Measurements from ENCODE around the gene DOCK3. TPM values are rescaled to one million over a fixed set of nuclear protein-coding genes. Genes with fewer than 3 reads are reported as not detected.

The DOCK3 gene
- polyA plus RNA-seq, 2 of the 4 experiments (the other 2 are of a cell fraction), result 0.40 to 0.46 TPM

DNA sequence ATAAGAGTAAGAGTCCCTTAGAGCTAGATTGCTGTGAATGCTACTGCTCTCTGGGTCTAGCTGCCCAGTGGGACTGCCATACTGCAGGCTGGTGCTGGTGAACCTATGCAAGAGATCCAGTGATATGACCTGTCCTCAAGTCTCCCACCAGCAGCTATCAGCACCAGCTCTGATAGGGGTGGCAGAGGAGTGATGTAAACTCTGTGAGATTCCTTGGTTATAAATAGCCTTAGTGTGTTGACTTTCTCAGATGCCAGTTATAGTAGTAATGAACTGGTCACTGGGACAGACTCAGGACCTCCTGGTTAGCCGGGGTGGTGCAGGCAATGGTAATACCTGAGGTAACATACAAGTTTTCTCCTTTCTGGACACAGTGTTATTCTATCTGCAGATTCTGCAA lies 515.5 kb downstream of the DOCK3 start:
- Histone ChIP-seq H3K9me3 (no peaks in the 10 kb centered on the region), H3K27ac (no peak overlapping the region), H3K4me1 (no peaks in the 10 kb centered on the region), H3K4me2 (no peak overlapping the region), H3K4me3 (no peak overlapping the region)
- DNase-seq (ENCODE audit: low read depth in 1 of 2, low spot score in 1 of 2) (no peak), ATAC-seq (no peak), FAIRE-seq (no peak)
- ChIA-PET POLR2A (no interaction called here), CTCF (interaction anchor here (1.0 kb wide), 1 partner anchor 574 kb away, joined by 3 read pairs; no protein-coding TSS in a partner anchor)
- TF ChIP-seq HDAC2 (IDR thresholded peaks at IDR 0.05) (no peak), MAFK (IDR thresholded peaks at IDR 0.05; ENCODE audit: partially characterized antibody) (no peak), NFE2L2 (conservative IDR thresholded peaks at IDR 0.05; ENCODE audit: low read length) (no peak), TFCP2L1 (CRISPR knock-in tag; IDR thresholded peaks at IDR 0.05) (no peak)
- TF ChIP-seq, protein P1, sequence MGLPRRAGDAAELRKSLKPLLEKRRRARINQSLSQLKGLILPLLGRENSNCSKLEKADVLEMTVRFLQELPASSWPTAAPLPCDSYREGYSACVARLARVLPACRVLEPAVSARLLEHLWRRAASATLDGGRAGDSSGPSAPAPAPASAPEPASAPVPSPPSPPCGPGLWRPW (IDR thresholded peaks at IDR 0.05), result no peak
- 0% methylated on average over 1 of the region's 1 CpG for WGBS (ENCODE audit: missing lambda C conversion rate)

DNA sequence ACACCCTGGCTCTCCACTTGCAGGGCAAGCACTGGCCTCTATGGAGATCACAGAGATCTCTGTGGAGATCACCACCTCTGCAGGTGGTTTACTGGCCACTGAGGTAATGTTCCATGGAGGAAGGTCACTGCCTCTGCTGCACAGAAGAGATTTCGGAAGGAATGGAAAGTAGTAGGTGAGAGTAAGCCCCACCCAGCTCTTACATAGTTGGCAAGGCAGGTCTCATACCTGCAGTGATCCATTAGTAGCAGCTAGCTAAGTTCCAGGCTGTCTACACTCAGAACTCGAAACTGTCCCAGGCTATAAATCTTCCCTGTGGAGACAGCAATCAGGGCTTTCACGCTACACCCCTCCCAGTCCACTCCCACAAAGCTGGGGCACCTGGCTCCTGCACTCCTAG lies 516.1 kb downstream of the DOCK3 start:
- POLR2A ChIA-PET, result no interaction called here
- Histone ChIP-seq H3K9me3 (no peaks in the 10 kb centered on the region), H3K4me3 (no peak overlapping the region), H3K27ac (no peak overlapping the region), H3K4me1 (no peaks in the 10 kb centered on the region), H3K4me2 (no peak overlapping the region)
- ATAC-seq (no peak), DNase-seq (ENCODE audit: low read depth in 1 of 2, low spot score in 1 of 2) (no peak), FAIRE-seq (no peak)
- CTCF ChIA-PET, result interaction anchor here (1.0 kb wide), 1 partner anchor 574 kb away, joined by 3 read pairs; no protein-coding TSS in a partner anchor
- TF ChIP-seq, protein P2, sequence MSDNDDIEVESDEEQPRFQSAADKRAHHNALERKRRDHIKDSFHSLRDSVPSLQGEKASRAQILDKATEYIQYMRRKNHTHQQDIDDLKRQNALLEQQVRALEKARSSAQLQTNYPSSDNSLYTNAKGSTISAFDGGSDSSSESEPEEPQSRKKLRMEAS (IDR thresholded peaks at IDR 0.05), result no peak
- no peak for TF ChIP-seq RCOR1 (IDR thresholded peaks at IDR 0.05; ENCODE audit: low read depth, low read length)
- no peak for TF ChIP-seq NFE2L2 (conservative IDR thresholded peaks at IDR 0.05; ENCODE audit: low read length)
- no peak for TF ChIP-seq MAZ (IDR thresholded peaks at IDR 0.05; ENCODE audit: borderline replicate concordance, low read depth, low read length)
- TF ChIP-seq CBX8 (IDR thresholded peaks at IDR 0.05), result no peak
- no peak for TF ChIP-seq PHF8 (IDR thresholded peaks at IDR 0.05; ENCODE audit: borderline replicate concordance, low read depth)
- TF ChIP-seq HDAC2 (IDR thresholded peaks at IDR 0.05), result no peak
- TF ChIP-seq, protein P1 (IDR thresholded peaks at IDR 0.05), result no peak
- no peak for TF ChIP-seq KDM5A (IDR thresholded peaks at IDR 0.05)
- TF ChIP-seq EHF (CRISPR knock-in tag; IDR thresholded peaks at IDR 0.05), result no peak
- no peak for TF ChIP-seq JUN (IDR thresholded peaks at IDR 0.05)
- TF ChIP-seq SREBF2 (IDR thresholded peaks at IDR 0.05), result no peak
- no peak for TF ChIP-seq RFX5 (IDR thresholded peaks at IDR 0.05)
- TF ChIP-seq CHD4 (IDR thresholded peaks at IDR 0.05; ENCODE audit: borderline replicate concordance), result no peak
- no peak for TF ChIP-seq RAD21 (conservative IDR thresholded peaks at IDR 0.05 in 1 of 2, IDR thresholded peaks at IDR 0.05 in 1 of 2)
- TF ChIP-seq MYC (IDR thresholded peaks at IDR 0.05; ENCODE audit: borderline replicate concordance, low read length), result no peak
- TF ChIP-seq RNF2 (IDR thresholded peaks at IDR 0.05; ENCODE audit: borderline replicate concordance, low read depth), result no peak
- WGBS (ENCODE audit: missing lambda C conversion rate), result 14% methylated on average over 1 of the region's 3 CpGs

DNA sequence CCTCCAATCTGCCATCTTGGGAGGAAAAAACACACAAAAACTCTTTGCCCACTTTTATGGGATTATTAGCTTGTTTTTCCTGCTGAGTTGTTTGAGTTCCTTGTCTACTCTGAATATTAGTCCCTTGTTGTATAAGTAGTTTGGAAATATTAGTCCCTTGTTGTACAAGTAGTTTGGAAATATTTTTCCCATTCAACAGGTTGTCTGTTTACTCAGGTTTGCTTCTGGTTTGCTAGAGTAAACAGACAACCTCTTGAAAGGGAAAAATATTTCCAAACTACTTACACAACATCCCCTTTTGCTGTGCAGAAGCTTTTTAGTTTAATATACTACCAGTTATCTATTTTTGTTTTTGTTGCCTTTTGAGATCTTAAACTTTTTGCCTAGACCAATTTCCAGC lies 517.0 kb downstream of the DOCK3 start:
- ChIA-PET CTCF (no interaction called here), POLR2A (no interaction called here)
- no peak for ATAC-seq
- no peak for FAIRE-seq
- H3K4me3 ChIP-seq, result no peak overlapping the region
- no peaks in the 10 kb centered on the region for H3K4me1 ChIP-seq
- H3K4me2 ChIP-seq, result no peak overlapping the region
- DNase-seq (ENCODE audit: low read depth in 1 of 2, low spot score in 1 of 2), result no peak
- no peaks in the 10 kb centered on the region for H3K9me3 ChIP-seq
- TF ChIP-seq, protein P3, sequence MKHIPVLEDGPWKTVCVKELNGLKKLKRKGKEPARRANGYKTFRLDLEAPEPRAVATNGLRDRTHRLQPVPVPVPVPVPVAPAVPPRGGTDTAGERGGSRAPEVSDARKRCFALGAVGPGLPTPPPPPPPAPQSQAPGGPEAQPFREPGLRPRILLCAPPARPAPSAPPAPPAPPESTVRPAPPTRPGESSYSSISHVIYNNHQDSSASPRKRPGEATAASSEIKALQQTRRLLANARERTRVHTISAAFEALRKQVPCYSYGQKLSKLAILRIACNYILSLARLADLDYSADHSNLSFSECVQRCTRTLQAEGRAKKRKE (CRISPR knock-in tag; IDR thresholded peaks at IDR 0.05; ENCODE audit: low read depth), result no peak
- TF ChIP-seq CHD2 (IDR thresholded peaks at IDR 0.05; ENCODE audit: low read length, partially characterized antibody), result no peak
- no peak for TF ChIP-seq EP300 (IDR thresholded peaks at IDR 0.05)
- TF ChIP-seq CBX8 (IDR thresholded peaks at IDR 0.05), result no peak
- no peak for TF ChIP-seq HEYL (CRISPR knock-in tag; IDR thresholded peaks at IDR 0.05)
- TF ChIP-seq MYC (IDR thresholded peaks at IDR 0.05; ENCODE audit: borderline replicate concordance, low read length), result no peak
- no peak for TF ChIP-seq FOSL2 (IDR thresholded peaks at IDR 0.05)
- TF ChIP-seq FOSL2 (CRISPR knock-in tag; IDR thresholded peaks at IDR 0.05), result no peak
- TF ChIP-seq, protein P4, sequence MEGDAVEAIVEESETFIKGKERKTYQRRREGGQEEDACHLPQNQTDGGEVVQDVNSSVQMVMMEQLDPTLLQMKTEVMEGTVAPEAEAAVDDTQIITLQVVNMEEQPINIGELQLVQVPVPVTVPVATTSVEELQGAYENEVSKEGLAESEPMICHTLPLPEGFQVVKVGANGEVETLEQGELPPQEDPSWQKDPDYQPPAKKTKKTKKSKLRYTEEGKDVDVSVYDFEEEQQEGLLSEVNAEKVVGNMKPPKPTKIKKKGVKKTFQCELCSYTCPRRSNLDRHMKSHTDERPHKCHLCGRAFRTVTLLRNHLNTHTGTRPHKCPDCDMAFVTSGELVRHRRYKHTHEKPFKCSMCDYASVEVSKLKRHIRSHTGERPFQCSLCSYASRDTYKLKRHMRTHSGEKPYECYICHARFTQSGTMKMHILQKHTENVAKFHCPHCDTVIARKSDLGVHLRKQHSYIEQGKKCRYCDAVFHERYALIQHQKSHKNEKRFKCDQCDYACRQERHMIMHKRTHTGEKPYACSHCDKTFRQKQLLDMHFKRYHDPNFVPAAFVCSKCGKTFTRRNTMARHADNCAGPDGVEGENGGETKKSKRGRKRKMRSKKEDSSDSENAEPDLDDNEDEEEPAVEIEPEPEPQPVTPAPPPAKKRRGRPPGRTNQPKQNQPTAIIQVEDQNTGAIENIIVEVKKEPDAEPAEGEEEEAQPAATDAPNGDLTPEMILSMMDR (IDR thresholded peaks at IDR 0.05), result no peak
- TF ChIP-seq SREBF2 (IDR thresholded peaks at IDR 0.05), result no peak
- TF ChIP-seq, protein P5, sequence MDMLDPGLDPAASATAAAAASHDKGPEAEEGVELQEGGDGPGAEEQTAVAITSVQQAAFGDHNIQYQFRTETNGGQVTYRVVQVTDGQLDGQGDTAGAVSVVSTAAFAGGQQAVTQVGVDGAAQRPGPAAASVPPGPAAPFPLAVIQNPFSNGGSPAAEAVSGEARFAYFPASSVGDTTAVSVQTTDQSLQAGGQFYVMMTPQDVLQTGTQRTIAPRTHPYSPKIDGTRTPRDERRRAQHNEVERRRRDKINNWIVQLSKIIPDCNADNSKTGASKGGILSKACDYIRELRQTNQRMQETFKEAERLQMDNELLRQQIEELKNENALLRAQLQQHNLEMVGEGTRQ (IDR thresholded peaks at IDR 0.05), result no peak
- no peak for TF ChIP-seq NPAS2 (CRISPR knock-in tag; IDR thresholded peaks at IDR 0.05; ENCODE audit: borderline replicate concordance)
- H3K27ac ChIP-seq, result no peak overlapping the region

Data from A549 (cell line).